ENCODE measurements around the gene MVK.
"Not testable (repeated sequence)": the region's sequence is repeated elsewhere in the genome, so short reads cannot be mapped to it uniquely, and the experiment has no call there.

MVK gene

GRCh38 chr12:109592905-109593272, 19.3 kb downstream of the MVK start:
- DNase-seq: no peak

- peak; percentile 21 to 37 for DNase-seq
Observed at GRCh38 chr12:109594556-109595317, 21.1 kb downstream of the MVK start.

- DNase-seq: no peak
Observed at GRCh38 chr12:109595321-109595902, 21.8 kb downstream of the MVK start.

GRCh38 chr12:109596418-109597244, 23.0 kb downstream of the MVK start:
- DNase-seq: no peak

- no peak for DNase-seq
Observed at GRCh38 chr12:109597414-109597794, 23.8 kb downstream of the MVK start.

- peak; percentile 9 to 64 for DNase-seq
Observed at GRCh38 chr12:109597795-109598427, 24.3 kb downstream of the MVK start.

GRCh38 chr12:109598428-109598854, 24.8 kb downstream of the MVK start:
- no peak for DNase-seq

GRCh38 chr12:109599087-109599486, 25.5 kb downstream of the MVK start:
- no peak for DNase-seq

GRCh38 chr12:109600481-109600880, 26.9 kb downstream of the MVK start:
- no peak for DNase-seq

GRCh38 chr12:109600995-109601394, 27.4 kb downstream of the MVK start:
- DNase-seq: no peak

GRCh38 chr12:109601557-109601956, 28.0 kb downstream of the MVK start:
- DNase-seq: no peak

GRCh38 chr12:109602132-109602531, 28.5 kb downstream of the MVK start:
- DNase-seq: not testable (repeated sequence)

GRCh38 chr12:109604132-109604585, 30.6 kb downstream of the MVK start:
- DNase-seq: no peak

GRCh38 chr12:109605016-109605415, 31.4 kb downstream of the MVK start:
- no peak for DNase-seq

GRCh38 chr12:109605599-109606228, 32.1 kb downstream of the MVK start:
- DNase-seq: no peak

- no peak for DNase-seq
Observed at GRCh38 chr12:109606320-109607028, 32.9 kb downstream of the MVK start.

GRCh38 chr12:109607618-109608017, 34.0 kb downstream of the MVK start:
- DNase-seq: no peak

- DNase-seq: no peak
Observed at GRCh38 chr12:109608270-109608669, 34.7 kb downstream of the MVK start.

- DNase-seq: no peak
Observed at GRCh38 chr12:109608793-109609192, 35.2 kb downstream of the MVK start.

GRCh38 chr12:109609342-109609741, 35.7 kb downstream of the MVK start:
- no peak for DNase-seq

- DNase-seq: no peak
Observed at GRCh38 chr12:109610523-109610922, 36.9 kb downstream of the MVK start.

- no peak for DNase-seq
Observed at GRCh38 chr12:109611223-109611622, 37.6 kb downstream of the MVK start.

Data from cerebellar nuclear complex (tissue), 1 donor.